HCEC 1CT (cell line): ENCODE data around the gene C19orf25.
"Not testable (repeated sequence)": the region's sequence is repeated elsewhere in the genome, so short reads cannot be mapped to it uniquely, and the experiment has no call there.

Source experiments
- DNase-seq: peaks from one replicate; pipeline ENCODE4 v3.0.0-alpha.2; 2017

C19orf25 gene

GRCh38 chr19:1445932-1446712 is 32.9 kb downstream of the C19orf25 start:
- DNase-seq, result no peak

GRCh38 chr19:1445185-1445931 is 33.7 kb downstream of the C19orf25 start:
- DNase-seq, result peak; percentile 50

GRCh38 chr19:1441677-1442438 is 37.2 kb downstream of the C19orf25 start:
- no peak for DNase-seq

- no peak for DNase-seq
These were observed 38.0 kb downstream of the C19orf25 start for GRCh38 chr19:1441022-1441426.

- no peak for DNase-seq
These were observed 38.6 kb downstream of the C19orf25 start for GRCh38 chr19:1440418-1440801.

GRCh38 chr19:1439525-1440417 is 39.2 kb downstream of the C19orf25 start:
- DNase-seq, result not testable (repeated sequence)

GRCh38 chr19:1438933-1439354 is 40.1 kb downstream of the C19orf25 start:
- no peak for DNase-seq

- peak; percentile 90 for DNase-seq
These were observed 40.7 kb downstream of the C19orf25 start, which contains the start of gene RPS15 for GRCh38 chr19:1438035-1438932. Gene RPS15, plus strand, starts transcription at chr19:1438396. Its CDS starts 30 bp downstream, at chr19:1438426.

GRCh38 chr19:1437609-1438008 is 41.4 kb downstream of the C19orf25 start:
- no peak for DNase-seq

GRCh38 chr19:1435378-1435989 is 43.5 kb downstream of the C19orf25 start:
- no peak for DNase-seq

GRCh38 chr19:1434577-1435060 is 44.4 kb downstream of the C19orf25 start:
- no peak for DNase-seq

- no peak for DNase-seq
These were observed 45.0 kb downstream of the C19orf25 start for GRCh38 chr19:1434040-1434366.

GRCh38 chr19:1433119-1434039 is 45.6 kb downstream of the C19orf25 start:
- no peak for DNase-seq

- DNase-seq, result no peak
These were observed 46.5 kb downstream of the C19orf25 start for GRCh38 chr19:1432507-1432887.

GRCh38 chr19:1431759-1432506 is 47.1 kb downstream of the C19orf25 start:
- no peak for DNase-seq

GRCh38 chr19:1430246-1430645 is 48.8 kb downstream of the C19orf25 start:
- DNase-seq, result no peak

GRCh38 chr19:1429750-1430149 is 49.3 kb downstream of the C19orf25 start:
- no peak for DNase-seq

- DNase-seq, result no peak
These were observed 50.1 kb downstream of the C19orf25 start for GRCh38 chr19:1428738-1429391.
